ENCODE measurements around the gene TNS3.

GRCh38 chr7:47280114-47280513 lies 301.8 kb downstream of the TNS3 start:
- TF ChIP-seq, protein P1, sequence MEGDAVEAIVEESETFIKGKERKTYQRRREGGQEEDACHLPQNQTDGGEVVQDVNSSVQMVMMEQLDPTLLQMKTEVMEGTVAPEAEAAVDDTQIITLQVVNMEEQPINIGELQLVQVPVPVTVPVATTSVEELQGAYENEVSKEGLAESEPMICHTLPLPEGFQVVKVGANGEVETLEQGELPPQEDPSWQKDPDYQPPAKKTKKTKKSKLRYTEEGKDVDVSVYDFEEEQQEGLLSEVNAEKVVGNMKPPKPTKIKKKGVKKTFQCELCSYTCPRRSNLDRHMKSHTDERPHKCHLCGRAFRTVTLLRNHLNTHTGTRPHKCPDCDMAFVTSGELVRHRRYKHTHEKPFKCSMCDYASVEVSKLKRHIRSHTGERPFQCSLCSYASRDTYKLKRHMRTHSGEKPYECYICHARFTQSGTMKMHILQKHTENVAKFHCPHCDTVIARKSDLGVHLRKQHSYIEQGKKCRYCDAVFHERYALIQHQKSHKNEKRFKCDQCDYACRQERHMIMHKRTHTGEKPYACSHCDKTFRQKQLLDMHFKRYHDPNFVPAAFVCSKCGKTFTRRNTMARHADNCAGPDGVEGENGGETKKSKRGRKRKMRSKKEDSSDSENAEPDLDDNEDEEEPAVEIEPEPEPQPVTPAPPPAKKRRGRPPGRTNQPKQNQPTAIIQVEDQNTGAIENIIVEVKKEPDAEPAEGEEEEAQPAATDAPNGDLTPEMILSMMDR (IDR thresholded peaks at IDR 0.05), result no peak
- TF ChIP-seq POLR2AphosphoS5 (IDR thresholded peaks at IDR 0.05), result no peak
- no peak for TF ChIP-seq POLR2A (IDR thresholded peaks at IDR 0.05)
